Measurements from ENCODE around the gene RAB11FIP3.
A peak's percentile ranks its signal among the peaks of the same experiment; 100 is the strongest.

RAB11FIP3 gene

GRCh38 chr16:424033-424622 is 1.3 kb upstream of the RAB11FIP3 start:
- DNase-seq, result no peak

DNA sequence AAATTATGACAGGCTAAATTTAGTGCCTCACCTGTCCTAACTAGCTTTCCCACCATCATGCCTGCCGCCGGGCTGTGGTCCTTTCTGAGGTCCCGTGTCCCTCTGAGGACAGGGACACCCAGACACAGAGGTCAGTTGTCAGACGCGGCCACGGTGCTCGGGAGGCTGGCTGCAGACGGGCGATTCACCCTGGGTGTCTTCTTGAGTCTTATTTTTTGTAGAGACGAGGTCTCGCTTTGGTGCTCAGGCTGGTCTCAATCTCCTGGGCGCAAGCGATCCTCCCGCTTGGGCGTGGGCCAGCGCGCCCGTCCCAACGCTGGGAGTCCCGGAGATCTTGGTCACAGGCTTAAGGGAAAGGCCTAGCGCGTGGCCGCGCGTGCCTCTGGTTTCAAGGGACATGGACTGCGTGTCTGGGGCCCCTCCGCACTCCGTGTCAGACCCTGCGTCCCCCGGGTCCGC is 797 bp upstream of the RAB11FIP3 start:
- DNase-seq, result peak; percentile 40

- DNase-seq, result peak; percentile 62
These were observed 278 bp downstream of the RAB11FIP3 start for GRCh38 chr16:425740-426114.

DNA sequence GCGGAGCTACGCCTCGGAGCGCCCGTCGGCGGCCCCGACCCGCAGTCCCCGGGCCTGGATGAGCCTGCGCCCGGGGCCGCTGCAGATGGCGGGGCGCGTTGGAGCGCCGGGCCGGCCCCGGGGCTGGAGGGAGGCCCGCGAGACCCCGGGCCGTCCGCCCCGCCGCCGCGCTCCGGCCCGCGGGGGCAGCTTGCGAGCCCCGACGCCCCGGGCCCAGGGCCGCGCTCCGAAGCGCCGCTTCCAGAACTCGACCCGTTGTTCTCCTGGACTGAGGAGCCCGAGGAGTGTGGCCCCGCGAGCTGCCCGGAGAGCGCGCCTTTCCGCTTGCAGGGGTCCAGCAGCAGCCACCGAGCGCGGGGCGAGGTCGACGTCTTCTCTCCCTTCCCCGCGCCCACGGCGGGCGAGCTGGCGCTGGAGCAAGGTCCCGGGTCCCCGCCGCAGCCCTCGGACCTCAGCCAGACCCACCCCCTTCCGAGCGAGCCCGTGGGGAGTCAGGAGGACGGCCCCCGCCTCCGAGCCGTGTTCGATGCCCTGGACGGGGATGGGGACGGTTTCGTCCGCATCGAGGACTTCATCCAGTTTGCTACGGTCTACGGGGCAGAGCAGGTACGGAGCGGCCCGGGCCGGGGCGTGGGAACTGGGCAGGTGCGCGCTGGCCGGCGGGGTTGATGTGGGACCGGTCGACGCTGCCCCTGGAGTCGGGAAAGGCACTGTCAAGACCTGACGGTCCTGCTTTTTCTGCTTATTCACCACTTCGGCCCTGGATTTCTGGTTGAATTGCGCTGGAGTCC is 861 bp downstream of the RAB11FIP3 start:
- DNase-seq, result peak; percentile 28

DNA sequence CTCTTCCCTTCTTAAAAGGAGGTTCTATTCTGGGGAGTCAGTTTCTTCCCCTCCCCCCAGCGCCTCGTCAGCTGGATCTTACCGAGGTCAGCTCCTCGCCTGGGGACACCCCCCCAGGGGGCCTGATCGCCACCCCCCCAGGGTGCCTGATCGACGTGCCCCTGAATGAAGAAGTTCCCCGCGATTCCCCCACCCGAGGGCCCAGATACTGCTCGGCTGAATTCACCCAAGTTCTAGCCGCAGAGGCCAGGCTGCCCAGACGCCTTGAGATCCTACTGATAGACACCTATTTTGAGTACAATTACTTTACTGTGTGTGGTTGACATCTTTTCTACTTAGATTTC is 1.4 kb downstream of the RAB11FIP3 start:
- DNase-seq, result no peak

GRCh38 chr16:427250-427649 is 1.8 kb downstream of the RAB11FIP3 start:
- DNase-seq, result no peak

DNA sequence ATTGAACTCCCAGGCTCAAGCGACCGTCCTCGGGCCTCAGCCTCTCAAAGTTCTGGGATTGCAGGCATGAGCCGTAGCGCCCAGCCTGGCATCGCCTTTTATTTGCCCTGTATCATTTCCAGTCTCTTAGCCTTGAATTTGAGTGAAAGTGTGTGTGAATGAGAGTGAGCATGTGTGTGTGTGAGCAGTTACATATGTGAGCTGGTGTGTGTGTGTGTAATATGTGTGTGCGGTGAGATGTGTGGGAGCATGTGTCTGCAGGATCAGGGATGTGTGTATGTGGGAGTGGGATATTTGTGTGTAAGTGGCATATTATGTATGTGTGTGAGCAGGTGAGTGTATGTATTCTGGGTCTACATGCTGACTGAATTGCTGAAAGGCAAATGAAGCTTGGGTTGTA is 5.5 kb downstream of the RAB11FIP3 start:
- no peak for DNase-seq

- no peak for DNase-seq
These were observed 15.2 kb downstream of the RAB11FIP3 start for GRCh38 chr16:440627-441026.

GRCh38 chr16:441447-441846 is 16.0 kb downstream of the RAB11FIP3 start:
- DNase-seq, result no peak

GRCh38 chr16:442976-443375 is 17.5 kb downstream of the RAB11FIP3 start:
- no peak for DNase-seq

DNA sequence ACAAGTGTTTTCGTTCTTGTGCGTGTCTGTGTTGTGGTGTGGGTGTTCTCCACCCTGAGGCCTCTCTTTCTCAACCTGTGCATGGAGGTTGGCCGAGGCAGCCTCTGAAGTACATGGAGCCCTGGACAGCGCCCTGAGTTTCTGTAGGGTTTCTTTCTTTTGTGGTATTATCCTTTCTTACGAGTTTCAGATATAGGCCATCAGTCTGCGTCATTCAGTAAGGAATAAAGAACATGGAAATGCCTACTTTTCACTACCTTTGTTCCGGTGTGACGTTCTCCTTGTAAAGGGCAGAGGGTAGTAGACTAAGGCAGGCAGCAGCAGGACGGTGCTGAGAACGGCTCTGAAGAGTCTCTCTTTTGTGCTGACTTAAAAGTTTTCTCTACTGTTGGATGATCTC is 18.6 kb downstream of the RAB11FIP3 start:
- DNase-seq, result no peak

DNA sequence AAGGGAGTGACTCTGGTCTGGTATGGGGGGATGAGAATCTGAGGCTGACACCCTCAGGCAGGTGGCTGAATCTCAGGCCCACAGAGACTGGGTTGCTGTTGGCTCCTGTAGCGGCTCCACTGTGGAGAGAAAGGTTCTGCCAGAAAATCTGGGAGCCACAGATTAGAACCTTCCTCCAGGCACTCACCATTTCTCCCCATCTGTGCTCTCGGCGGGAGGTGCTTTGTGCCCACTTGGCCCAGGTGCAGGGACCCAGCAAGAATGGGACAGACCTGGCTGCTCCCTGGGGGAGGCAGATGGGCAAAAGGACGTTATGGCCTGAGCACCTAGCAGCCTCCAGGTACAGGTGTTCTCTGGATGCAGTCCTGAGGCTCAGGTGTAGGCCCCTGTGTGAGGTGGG is 20.1 kb downstream of the RAB11FIP3 start:
- DNase-seq, result no peak

DNA sequence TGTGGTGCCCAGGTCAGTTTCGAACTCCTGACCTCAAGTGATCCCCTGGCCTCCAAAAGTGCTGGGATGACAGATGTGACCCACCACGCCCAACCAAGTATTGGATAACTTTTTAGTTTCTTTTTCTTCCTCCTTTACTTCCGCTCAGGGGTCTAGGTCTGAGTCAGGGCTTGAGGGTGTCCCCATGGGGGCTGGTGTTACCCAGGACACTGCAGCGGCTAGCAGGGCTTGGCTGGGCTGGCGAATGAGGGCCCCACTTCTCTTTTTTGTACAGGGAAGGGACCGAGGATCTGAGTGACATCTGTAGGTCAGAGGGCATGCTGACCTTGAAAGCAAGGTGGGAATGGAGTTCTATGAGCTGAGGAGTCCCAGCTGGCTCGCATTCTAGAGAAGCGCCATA is 24.9 kb downstream of the RAB11FIP3 start:
- no peak for DNase-seq

- DNase-seq, result no peak
These were observed 25.5 kb downstream of the RAB11FIP3 start for GRCh38 chr16:450785-451512.

- DNase-seq, result no peak
These were observed 29.0 kb downstream of the RAB11FIP3 start for GRCh38 chr16:454397-454940.

DNA sequence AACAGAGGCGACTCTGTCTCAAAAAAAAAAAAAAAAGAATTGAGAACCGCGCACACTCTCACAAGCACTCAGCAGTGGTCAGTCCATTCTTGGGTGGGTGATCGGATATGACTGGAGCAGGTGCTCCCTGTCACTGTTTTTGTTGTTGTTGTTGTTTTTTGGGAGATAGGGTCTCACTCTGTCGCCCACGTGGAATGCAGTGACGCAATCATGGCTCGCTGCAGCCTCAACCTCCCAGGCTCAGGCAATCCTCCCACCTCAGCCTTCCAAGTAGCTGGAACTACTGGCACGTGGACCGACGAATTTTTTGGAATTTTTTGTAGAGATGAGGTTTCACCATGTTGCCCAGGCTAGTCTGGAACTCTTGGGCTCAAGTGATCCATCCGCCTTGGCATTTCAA is 30.0 kb downstream of the RAB11FIP3 start:
- DNase-seq, result no peak

- DNase-seq, result no peak
These were observed 31.5 kb downstream of the RAB11FIP3 start for GRCh38 chr16:456891-457483.

GRCh38 chr16:457732-458400 is 32.4 kb downstream of the RAB11FIP3 start:
- peak; percentile 14 for DNase-seq

DNA sequence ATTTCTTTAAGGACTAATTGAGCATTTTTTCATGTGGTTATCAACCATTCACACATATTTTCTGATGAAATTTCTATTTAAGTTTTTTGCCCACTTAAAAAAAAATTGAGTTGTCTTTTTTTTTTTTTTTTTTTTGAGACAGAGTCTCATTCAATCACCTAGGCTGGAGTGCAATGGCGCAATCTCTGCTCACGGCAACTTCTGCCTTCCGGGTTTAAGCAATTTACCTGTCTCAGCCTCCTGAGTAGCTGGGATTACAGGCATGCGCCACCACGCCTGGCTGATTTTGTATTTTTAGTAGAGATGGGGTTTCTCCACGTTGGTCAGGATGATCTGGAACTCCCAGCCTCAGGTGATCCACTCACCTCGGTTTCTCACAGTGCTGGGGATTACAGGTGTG is 34.3 kb downstream of the RAB11FIP3 start:
- no peak for DNase-seq

- DNase-seq, result no peak
These were observed 35.3 kb downstream of the RAB11FIP3 start for GRCh38 chr16:460787-461186.

DNA sequence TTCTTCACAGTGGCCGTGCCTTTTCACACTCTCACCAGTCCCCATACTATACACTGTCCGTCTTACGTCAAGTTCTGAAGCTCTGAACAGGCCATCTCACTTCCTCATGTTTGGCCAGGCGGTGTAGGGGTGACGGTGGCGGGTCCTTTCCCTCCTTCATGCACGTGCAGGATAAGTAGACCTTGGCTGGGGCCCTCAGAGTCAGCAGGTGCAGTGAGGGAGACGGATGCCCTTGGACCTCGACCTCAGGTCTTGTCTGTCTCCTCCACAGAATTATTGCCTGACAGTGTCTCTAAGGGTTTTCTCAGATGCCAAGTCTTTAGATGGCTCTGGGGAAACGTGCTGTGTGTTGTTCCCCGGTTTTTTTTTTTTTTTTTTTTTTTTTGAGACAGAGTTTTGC is 37.6 kb downstream of the RAB11FIP3 start:
- DNase-seq, result no peak

DNA sequence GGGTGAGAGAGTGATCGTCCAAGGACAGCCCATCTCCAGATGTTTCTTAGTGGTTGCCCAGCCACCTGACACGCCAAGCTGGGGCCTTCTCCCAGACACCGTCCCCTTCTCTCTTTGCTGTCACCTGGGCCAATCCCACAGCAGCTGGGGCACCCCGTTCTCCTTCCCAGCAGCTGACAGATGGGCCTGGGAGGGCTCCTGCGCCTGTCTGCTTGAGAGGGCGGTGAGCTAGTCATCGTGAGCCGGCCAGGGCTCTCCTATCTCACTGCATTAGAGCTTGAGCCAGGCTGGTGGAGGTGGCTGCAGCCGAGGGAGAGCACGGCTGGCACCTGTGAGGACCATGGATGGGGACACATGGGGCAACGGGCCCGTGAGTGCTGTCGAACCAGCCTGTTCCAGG is 41.2 kb downstream of the RAB11FIP3 start:
- peak; percentile 21 for DNase-seq
